H1 (cell line): ENCODE data around the gene XCL1. TPM values are rescaled to one million over a fixed set of nuclear protein-coding genes. Genes with fewer than 3 reads are reported as not detected.

Experiments used
- CTBP2 ChIP-seq: IDR thresholded peaks from 2 replicates; pipeline ENCODE4 v1.7.0; 2011; ENCODE audit warnings: borderline replicate concordance, mild to moderate bottlenecking, moderate library complexity, mixed read lengths, low read length; ENCODE audit not compliant: insufficient read depth, insufficient read length
- FOSL1 ChIP-seq: IDR thresholded peaks from 2 replicates; pipeline ENCODE4 v1.6.1; 2011; ENCODE audit warnings: mild to moderate bottlenecking, low read depth, low read length, moderate library complexity; ENCODE audit not compliant: insufficient read depth
- GABPA ChIP-seq: IDR thresholded peaks from 2 replicates; pipeline ENCODE4 v1.6.1; 2011; ENCODE audit warnings: mild to moderate bottlenecking, low read length, moderate library complexity, borderline replicate concordance; ENCODE audit not compliant: insufficient read depth
- GTF2F1 ChIP-seq: IDR thresholded peaks from 2 replicates; pipeline ENCODE4 v1.6.1; 2012; ENCODE audit warnings: low read depth, low read length, improper control_type of control experiment, borderline replicate concordance
- NANOG ChIP-seq: IDR thresholded peaks from 2 replicates; pipeline ENCODE4 v1.6.1; 2011; ENCODE audit warnings: low read length, low read depth, mild to moderate bottlenecking, inconsistent platforms; ENCODE audit not compliant: insufficient read depth, poor library complexity, severe bottlenecking
- NRF1 ChIP-seq: IDR thresholded peaks from 2 replicates; pipeline ENCODE4 v1.6.1; 2011; ENCODE audit warnings: mild to moderate bottlenecking, low read depth, low read length, improper control_type of control experiment
- POLR2AphosphoS5 ChIP-seq: IDR thresholded peaks from 2 replicates; pipeline ENCODE4 v1.6.1; 2011; ENCODE audit warnings: low read depth, low read length
- POU5F1 ChIP-seq: IDR thresholded peaks from 2 replicates; pipeline ENCODE4 v1.6.1; 2011; ENCODE audit warnings: low read depth, mild to moderate bottlenecking, low read length, moderate library complexity
- RFX5 ChIP-seq: IDR thresholded peaks from 2 replicates; pipeline ENCODE4 v1.6.1; 2011; ENCODE audit warnings: low read depth, low read length, improper control_type of control experiment, borderline replicate concordance
- SUZ12 ChIP-seq: fragments of 200-600 bp; sonication (generic); IDR thresholded peaks from 2 replicates; pipeline ENCODE4 v1.6.1; 2012; ENCODE audit warnings: mild to moderate bottlenecking, inconsistent platforms, low read length, moderate library complexity, mixed read lengths
- polyA plus RNA-seq, 7 experiments: library from polyadenylated mRNA; depleted of rRNA in 3 of 7; stranded (reverse) in 5 of 7; unstranded in 2 of 7; fragments of >200 nt in 5 of 7; fragments of 200-250 nt in 2 of 7; gene quantifications; 1 replicate in 5 of 7; 2 replicates in 1 of 7; 4 replicates in 1 of 7; pipeline versions ENCODE4 v1.2.1 to v1.2.3, GENCODE V29; 2011 to 2013; ENCODE audit warnings: missing spikeins in 2 of 7, mixed read lengths in 2 of 7
- total RNA-seq: library from RNA; stranded (reverse); fragmentation: NEBNext Ultra II Directional; extraction: Animal tissue kit (Norgen Biotek cat#: 25700); gene quantifications from 2 replicates; pipeline ENCODE4 v1.2.1, GENCODE V29; 2021
- TF ChIP-seq, protein P1 (sequence below): fragments of 300-600 bp; sonication (generic); IDR thresholded peaks from 2 replicates; pipeline ENCODE4 v1.7.1; 2012; ENCODE audit warnings: low read length, moderate library complexity, mild to moderate bottlenecking, inconsistent platforms; ENCODE audit not compliant: insufficient replicate concordance
- TF ChIP-seq, protein P2 (sequence below): IDR thresholded peaks from 2 replicates; pipeline ENCODE4 v1.6.1; 2012; ENCODE audit warnings: inconsistent platforms

The XCL1 gene
- total and polyA plus RNA-seq, 2 of the 8 experiments (the other 6 are each of a cell fraction or from before 2014, with no cell fraction given) = 0.39 to 0.63 TPM

DNA sequence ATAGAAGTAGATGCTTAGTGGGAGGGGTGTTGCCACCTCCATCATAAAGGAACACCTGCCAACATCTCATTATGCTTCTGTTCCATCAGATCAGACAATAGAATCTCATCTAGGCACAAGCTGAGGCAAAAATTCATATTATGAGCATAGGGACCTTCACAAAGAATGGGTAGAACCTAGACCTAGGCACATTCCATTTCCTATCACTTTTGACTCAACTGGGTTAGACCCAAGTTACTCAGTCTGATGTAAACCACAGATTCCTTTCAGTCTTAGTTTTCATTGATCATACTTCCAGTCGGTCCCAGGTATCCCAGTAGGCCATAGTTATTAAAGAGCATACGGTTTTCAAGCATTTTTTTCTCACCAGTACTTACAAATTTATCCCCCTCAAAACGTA is 21.7 kb downstream of the XCL1 start (continued):
- TF ChIP-seq, protein P1, sequence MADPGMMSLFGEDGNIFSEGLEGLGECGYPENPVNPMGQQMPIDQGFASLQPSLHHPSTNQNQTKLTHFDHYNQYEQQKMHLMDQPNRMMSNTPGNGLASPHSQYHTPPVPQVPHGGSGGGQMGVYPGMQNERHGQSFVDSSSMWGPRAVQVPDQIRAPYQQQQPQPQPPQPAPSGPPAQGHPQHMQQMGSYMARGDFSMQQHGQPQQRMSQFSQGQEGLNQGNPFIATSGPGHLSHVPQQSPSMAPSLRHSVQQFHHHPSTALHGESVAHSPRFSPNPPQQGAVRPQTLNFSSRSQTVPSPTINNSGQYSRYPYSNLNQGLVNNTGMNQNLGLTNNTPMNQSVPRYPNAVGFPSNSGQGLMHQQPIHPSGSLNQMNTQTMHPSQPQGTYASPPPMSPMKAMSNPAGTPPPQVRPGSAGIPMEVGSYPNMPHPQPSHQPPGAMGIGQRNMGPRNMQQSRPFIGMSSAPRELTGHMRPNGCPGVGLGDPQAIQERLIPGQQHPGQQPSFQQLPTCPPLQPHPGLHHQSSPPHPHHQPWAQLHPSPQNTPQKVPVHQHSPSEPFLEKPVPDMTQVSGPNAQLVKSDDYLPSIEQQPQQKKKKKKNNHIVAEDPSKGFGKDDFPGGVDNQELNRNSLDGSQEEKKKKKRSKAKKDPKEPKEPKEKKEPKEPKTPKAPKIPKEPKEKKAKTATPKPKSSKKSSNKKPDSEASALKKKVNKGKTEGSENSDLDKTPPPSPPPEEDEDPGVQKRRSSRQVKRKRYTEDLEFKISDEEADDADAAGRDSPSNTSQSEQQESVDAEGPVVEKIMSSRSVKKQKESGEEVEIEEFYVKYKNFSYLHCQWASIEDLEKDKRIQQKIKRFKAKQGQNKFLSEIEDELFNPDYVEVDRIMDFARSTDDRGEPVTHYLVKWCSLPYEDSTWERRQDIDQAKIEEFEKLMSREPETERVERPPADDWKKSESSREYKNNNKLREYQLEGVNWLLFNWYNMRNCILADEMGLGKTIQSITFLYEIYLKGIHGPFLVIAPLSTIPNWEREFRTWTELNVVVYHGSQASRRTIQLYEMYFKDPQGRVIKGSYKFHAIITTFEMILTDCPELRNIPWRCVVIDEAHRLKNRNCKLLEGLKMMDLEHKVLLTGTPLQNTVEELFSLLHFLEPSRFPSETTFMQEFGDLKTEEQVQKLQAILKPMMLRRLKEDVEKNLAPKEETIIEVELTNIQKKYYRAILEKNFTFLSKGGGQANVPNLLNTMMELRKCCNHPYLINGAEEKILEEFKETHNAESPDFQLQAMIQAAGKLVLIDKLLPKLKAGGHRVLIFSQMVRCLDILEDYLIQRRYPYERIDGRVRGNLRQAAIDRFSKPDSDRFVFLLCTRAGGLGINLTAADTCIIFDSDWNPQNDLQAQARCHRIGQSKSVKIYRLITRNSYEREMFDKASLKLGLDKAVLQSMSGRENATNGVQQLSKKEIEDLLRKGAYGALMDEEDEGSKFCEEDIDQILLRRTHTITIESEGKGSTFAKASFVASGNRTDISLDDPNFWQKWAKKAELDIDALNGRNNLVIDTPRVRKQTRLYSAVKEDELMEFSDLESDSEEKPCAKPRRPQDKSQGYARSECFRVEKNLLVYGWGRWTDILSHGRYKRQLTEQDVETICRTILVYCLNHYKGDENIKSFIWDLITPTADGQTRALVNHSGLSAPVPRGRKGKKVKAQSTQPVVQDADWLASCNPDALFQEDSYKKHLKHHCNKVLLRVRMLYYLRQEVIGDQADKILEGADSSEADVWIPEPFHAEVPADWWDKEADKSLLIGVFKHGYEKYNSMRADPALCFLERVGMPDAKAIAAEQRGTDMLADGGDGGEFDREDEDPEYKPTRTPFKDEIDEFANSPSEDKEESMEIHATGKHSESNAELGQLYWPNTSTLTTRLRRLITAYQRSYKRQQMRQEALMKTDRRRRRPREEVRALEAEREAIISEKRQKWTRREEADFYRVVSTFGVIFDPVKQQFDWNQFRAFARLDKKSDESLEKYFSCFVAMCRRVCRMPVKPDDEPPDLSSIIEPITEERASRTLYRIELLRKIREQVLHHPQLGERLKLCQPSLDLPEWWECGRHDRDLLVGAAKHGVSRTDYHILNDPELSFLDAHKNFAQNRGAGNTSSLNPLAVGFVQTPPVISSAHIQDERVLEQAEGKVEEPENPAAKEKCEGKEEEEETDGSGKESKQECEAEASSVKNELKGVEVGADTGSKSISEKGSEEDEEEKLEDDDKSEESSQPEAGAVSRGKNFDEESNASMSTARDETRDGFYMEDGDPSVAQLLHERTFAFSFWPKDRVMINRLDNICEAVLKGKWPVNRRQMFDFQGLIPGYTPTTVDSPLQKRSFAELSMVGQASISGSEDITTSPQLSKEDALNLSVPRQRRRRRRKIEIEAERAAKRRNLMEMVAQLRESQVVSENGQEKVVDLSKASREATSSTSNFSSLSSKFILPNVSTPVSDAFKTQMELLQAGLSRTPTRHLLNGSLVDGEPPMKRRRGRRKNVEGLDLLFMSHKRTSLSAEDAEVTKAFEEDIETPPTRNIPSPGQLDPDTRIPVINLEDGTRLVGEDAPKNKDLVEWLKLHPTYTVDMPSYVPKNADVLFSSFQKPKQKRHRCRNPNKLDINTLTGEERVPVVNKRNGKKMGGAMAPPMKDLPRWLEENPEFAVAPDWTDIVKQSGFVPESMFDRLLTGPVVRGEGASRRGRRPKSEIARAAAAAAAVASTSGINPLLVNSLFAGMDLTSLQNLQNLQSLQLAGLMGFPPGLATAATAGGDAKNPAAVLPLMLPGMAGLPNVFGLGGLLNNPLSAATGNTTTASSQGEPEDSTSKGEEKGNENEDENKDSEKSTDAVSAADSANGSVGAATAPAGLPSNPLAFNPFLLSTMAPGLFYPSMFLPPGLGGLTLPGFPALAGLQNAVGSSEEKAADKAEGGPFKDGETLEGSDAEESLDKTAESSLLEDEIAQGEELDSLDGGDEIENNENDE = no peak
- TF ChIP-seq RFX5 (no peak), POLR2AphosphoS5 (no peak), GABPA (no peak), GTF2F1 (no peak), SUZ12 (no peak), NANOG (no peak), NRF1 (no peak), CTBP2 (no peak), POU5F1 (no peak), FOSL1 (no peak)
- TF ChIP-seq, protein P2, sequence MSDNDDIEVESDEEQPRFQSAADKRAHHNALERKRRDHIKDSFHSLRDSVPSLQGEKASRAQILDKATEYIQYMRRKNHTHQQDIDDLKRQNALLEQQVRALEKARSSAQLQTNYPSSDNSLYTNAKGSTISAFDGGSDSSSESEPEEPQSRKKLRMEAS = no peak
